Measurements from ENCODE around the gene PTPRH.
A peak's percentile ranks its signal among the peaks of the same experiment; 100 is the strongest.
"Not testable (repeated sequence)": the region's sequence is repeated elsewhere in the genome, so short reads cannot be mapped to it uniquely, and the experiment has no call there.

Gene PTPRH

GRCh38 chr19:55224038-55224665 lies 14.9 kb upstream of the PTPRH start:
- no peak for DNase-seq

- no peak for DNase-seq
These were observed 14.2 kb upstream of the PTPRH start for GRCh38 chr19:55223291-55224037.

DNA sequence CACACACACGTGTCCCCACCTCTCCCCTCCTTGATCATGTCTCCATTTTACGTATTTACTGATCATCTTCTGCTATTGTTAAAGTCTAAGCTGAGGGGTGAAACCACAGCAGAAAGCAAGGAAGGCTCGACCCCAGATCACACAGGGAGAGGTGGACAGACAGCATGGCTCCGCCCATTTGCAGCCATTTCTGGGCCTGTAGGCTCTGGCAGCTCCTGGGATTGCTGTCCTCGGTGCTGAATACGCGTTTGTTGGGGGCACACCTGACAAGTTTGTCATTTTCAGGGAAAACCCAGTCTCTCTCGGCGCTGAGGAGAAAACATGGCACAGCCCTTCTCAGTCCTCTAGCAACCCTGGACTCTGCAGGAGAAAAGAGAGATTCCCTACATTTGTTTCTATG lies 11.2 kb upstream of the PTPRH start:
- no peak for DNase-seq

GRCh38 chr19:55216461-55217198 lies 7.3 kb upstream of the PTPRH start:
- DNase-seq, result peak; percentile 99

GRCh38 chr19:55213547-55213946 lies 4.2 kb upstream of the PTPRH start:
- DNase-seq, result no peak

- DNase-seq, result no peak
These were observed 3.1 kb upstream of the PTPRH start for GRCh38 chr19:55212447-55212846.

- DNase-seq, result peak; percentile 96
These were observed 582 bp upstream of the PTPRH start for GRCh38 chr19:55209693-55210472.

DNA sequence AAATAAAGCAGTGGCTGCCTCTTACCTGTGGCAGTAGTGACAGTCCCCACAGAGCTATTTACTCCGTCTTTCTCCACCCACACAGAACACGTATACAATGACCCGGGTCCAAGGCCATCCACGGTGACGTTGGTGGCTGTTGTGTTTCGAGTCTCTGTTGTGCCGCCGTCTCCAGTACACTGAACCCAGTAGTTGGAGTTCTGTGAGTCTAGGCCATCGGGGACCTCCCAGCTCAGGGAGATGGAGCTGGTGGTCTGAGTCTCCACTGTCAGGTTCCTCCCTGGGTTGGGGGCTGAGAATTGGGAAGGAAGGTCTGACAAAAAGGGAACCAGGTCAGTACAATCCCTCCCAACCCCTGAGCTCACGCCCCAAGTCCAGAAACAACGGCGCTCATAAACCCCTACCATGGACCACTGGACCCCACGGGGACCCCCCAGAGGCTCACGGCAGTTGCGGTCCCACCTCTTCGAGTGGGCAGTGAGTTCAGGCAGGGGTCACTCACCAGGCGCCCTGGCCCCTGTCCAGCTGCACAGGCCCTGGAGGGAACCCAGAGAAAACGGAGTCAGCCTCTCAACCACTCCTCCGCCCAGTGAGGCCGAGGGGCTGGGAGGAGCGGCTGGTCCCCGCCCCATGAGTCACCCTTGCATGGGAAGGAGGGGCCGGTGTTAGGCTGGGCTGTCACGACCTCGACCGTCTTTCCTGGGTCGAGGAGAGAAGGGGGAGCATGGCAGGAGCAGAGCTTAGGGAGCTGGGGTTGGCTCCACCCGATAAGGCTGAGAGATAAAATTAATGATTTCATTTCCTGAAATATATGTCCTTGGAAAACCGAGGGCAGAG lies 2.4 kb downstream of the PTPRH start:
- peak; percentile 95 for DNase-seq

- not testable (repeated sequence) for DNase-seq
These were observed 7.1 kb downstream of the PTPRH start for GRCh38 chr19:55202199-55202598.

DNA sequence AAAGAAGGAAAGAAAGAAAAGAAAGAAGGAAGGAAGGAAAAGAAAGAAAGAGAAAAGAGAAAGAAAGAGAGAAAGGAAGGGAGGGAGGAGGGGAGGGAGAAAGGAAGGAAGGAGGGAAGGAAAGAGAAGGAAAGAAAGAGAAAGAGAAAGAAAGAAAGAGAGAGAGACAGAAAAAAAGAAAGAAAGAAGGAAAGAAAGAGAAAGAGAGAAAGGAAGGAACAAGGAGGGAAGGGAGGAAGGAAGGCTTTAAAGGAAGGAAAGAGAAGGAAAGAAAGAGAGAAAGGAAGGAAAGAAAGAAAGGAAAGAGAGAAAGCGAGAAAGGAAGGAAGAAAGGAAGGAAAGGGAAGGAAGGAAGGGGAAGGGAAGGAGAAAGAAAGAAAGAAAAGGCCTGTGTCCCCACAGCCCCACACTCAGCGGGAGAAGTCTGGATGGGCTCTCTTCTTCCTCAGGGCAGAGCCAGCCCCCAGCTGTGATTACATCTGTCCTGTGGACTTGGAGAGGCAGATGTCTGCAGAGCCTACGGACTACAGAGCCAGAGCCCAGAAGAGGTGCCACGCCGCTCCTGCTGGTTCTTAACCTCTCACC lies 9.6 kb downstream of the PTPRH start:
- DNase-seq, result no peak

DNA sequence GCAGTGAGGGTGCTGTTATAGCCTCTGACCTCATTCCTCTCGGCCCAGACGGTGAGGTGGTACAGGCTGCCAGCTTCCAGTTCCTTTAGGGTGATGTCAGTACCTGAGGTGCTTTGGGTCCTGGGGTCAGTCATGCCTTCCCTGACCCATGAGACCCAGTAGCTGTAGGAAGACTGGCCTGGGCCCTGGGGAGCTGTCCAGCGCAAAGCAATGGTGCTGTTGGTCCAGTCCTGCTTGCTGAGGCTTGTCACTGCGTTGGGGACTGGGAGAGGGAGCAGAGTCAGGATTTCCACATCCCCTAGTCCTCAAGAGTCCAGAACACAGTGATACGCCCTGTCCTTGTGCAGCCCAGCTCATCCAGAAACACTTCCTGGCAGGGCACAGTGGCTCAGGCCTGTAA lies 10.7 kb downstream of the PTPRH start:
- no peak for DNase-seq

- peak; percentile 23 for DNase-seq
These were observed 11.8 kb downstream of the PTPRH start for GRCh38 chr19:55197528-55197927.

DNA sequence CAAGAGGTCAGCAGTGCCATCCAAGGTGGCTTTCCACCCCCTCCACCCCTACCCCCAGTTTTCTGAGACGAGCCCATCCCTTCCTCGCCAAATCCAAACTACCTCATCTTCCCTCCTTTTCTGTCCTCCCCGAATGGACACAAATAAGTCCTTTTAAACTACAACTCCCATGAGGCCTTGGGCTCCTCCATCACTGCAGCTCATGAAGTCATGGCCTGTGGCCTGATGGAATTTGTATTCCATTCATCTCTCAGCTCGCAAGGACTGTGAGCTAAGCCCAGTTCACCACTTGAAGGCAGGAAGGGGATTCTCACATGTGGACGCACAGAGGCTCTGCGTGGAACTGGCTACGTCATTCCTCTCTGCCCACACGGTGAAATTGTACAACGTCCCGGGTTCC lies 12.5 kb downstream of the PTPRH start:
- DNase-seq, result peak; percentile 12

- DNase-seq, result no peak
These were observed 15.8 kb downstream of the PTPRH start for GRCh38 chr19:55193481-55193880.

- DNase-seq, result peak; percentile 97
These were observed 19.9 kb downstream of the PTPRH start for GRCh38 chr19:55189403-55189835.

GRCh38 chr19:55188625-55189024 lies 20.7 kb downstream of the PTPRH start:
- DNase-seq, result no peak

DNA sequence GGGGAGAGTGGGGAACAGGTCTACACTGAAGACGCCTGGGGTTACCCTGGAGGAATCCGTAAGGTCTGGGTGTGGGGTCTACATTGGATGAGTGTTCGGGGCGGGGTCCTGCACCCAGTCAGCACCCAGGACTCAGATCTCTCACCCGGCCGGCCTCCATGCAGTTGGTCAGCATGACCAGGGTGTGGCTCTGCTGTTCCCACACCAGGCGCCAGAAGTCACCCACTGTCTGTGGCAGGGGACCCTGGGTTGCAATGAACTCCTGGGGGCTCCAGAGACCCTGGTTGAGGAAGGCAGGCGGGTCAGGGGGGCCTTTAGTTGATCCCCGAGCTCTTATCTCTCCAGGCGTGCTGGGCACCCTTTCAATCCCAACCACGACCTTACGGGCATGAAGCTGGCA lies 23.2 kb downstream of the PTPRH start:
- DNase-seq, result no peak

GRCh38 chr19:55181740-55182139 lies 27.6 kb downstream of the PTPRH start:
- no peak for DNase-seq

DNA sequence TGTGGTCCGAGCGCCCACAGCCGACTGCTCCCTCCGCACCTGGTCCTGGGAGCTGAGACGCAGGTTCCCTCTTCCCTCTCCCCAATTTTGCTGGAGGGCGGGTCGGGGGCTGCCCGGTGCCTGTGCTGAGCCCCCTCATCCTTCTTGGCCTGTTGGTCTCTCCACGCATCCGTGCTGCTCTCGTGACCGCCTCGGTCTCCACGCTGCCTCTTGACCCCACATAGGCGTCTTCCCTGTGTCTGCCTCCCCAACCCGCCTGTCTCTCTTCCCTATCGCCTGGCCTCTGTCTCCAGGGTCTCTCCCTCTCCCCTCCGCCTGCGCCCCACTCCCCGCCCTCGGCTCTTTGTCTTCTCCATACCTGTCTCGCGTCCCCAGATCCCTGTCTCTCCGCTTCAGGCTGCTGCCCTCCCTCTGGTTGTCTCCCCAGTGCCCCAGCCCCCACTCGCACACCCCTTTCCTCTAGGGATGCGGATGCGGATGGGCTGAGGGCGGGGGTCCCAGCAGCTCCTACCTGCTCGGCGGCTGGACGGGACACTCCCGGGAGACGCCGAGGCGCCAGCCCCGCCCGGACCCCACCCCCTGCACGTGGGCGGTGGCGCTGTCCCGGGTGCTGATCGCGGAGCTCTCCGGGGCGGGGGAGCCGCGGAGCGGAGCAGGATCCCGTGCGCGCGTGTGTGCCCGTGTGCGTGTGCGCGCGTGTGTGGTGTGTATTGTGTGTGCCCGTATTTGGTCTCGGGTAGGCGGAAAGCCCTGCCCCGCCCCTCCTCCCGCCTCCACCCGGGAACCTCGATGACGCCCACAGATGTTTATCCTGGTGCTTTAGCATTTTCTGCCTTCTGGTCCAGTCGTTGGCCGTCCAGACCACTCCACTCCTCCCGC lies 29.5 kb downstream of the PTPRH start, which contains the start of gene SYT5:
TSS of gene SYT5 (minus strand) at position 684 of the 879 bp plus-strand sequence. CDS start 1,248 bp downstream, outside the sequence.
- DNase-seq, result peak; percentile 34

- peak; percentile 79 for DNase-seq
These were observed 30.3 kb downstream of the PTPRH start for GRCh38 chr19:55178781-55179599.
